GM23338 (cell line): ENCODE results near the gene HOXD9. TPM values are rescaled to one million over a fixed set of nuclear protein-coding genes. Genes with fewer than 3 reads are reported as not detected.

Source experiments
- ATAC-seq: fragments of 200-7000 bp; cut with Tn5 transposase; 3 replicates; pipeline ENCODE4 v1.9.1; 2020
- DNase-seq: peaks from one replicate; pipeline ENCODE4 v3.0.0-alpha.2; 2015; ENCODE audit warnings: low spot score
- H2AFZ ChIP-seq: fragments of 200-600 bp; sonication (generic); 2 replicates; pipeline ENCODE4 v1.8.0; 2016; ENCODE audit warnings: antibody characterized with exemption, mild to moderate bottlenecking, moderate library complexity
- H3F3A ChIP-seq: fragments of 200-600 bp; sonication (generic); replicated peaks from 2 replicates; pipeline ENCODE4 v1.8.0; 2017; ENCODE audit warnings: antibody characterized with exemption, mixed run types, low read depth
- H3K27ac ChIP-seq: fragments of 200-600 bp; sonication (generic); 2 replicates; pipeline ENCODE4 v1.6.1; 2016; ENCODE audit warnings: low read depth
- H3K27me3 ChIP-seq: fragments of 200-600 bp; sonication (generic); 2 replicates; pipeline ENCODE4 v1.8.0; 2016; ENCODE audit warnings: mild to moderate bottlenecking, mixed run types, moderate library complexity; ENCODE audit not compliant: insufficient read depth
- H3K36me3 ChIP-seq: fragments of 200-600 bp; sonication (generic); 2 replicates; pipeline ENCODE4 v1.8.0; 2016; ENCODE audit warnings: mild to moderate bottlenecking; ENCODE audit not compliant: insufficient read depth
- H3K4me1 ChIP-seq: fragments of 200-600 bp; sonication (generic); 2 replicates; pipeline ENCODE4 v1.8.0; 2016; ENCODE audit warnings: mild to moderate bottlenecking, moderate library complexity; ENCODE audit not compliant: insufficient read depth
- H3K4me2 ChIP-seq: fragments of 200-600 bp; sonication (generic); 2 replicates; pipeline ENCODE4 v1.7.1; 2017; ENCODE audit warnings: mixed run types
- H3K4me3 ChIP-seq: fragments of 200-600 bp; sonication (generic); 2 replicates; pipeline ENCODE4 v1.6.1; 2016; ENCODE audit warnings: mixed run types
- H3K79me2 ChIP-seq: fragments of 200-600 bp; sonication (generic); replicated peaks from 2 replicates; pipeline ENCODE4 v1.8.0; 2017; ENCODE audit warnings: mild to moderate bottlenecking; ENCODE audit not compliant: insufficient read depth
- H3K9me2 ChIP-seq: fragments of 200-600 bp; sonication (generic); 2 replicates; pipeline ENCODE4 v1.8.0; 2017; ENCODE audit not compliant: insufficient read depth
- H4K20me1 ChIP-seq: fragments of 200-600 bp; sonication (generic); replicated peaks from 2 replicates; pipeline ENCODE4 v1.8.0; 2017; ENCODE audit warnings: mild to moderate bottlenecking; ENCODE audit not compliant: insufficient read depth
- H3K27ac Mint-ChIP-seq: 2 replicates; pipeline ENCODE4 v1.8.0; 2020; ENCODE audit warnings: inconsistent platforms, mild to moderate bottlenecking, moderate library complexity, mixed read lengths
- H3K27me3 Mint-ChIP-seq: 3 replicates; pipeline ENCODE4 v1.8.0; 2022; ENCODE audit warnings: low read depth, mild to moderate bottlenecking, moderate library complexity, mixed read lengths, inconsistent platforms; ENCODE audit not compliant: insufficient read depth, poor library complexity
- H3K36me3 Mint-ChIP-seq: 3 replicates; pipeline ENCODE4 v1.8.0; 2021; ENCODE audit warnings: low read depth, mild to moderate bottlenecking, inconsistent platforms, moderate library complexity, mixed read lengths
- H3K4me1 Mint-ChIP-seq: 3 replicates; pipeline ENCODE4 v1.8.0; 2020; ENCODE audit warnings: mild to moderate bottlenecking, inconsistent platforms, mixed read lengths
- H3K4me3 Mint-ChIP-seq: 3 replicates; pipeline ENCODE4 v1.8.0; 2021; ENCODE audit warnings: moderate library complexity, mild to moderate bottlenecking, inconsistent platforms, mixed read lengths
- H3K9me3 Mint-ChIP-seq: 3 replicates; pipeline ENCODE4 v1.8.0; 2020; ENCODE audit warnings: moderate library complexity, mild to moderate bottlenecking, inconsistent platforms, mixed read lengths
- CREB1 ChIP-seq: fragments of 250-450 bp; sonication (Bioruptor Pico); IDR thresholded peaks from 2 replicates; pipeline ENCODE4 v1.5.0; 2020; ENCODE audit warnings: low read depth, mild to moderate bottlenecking, moderate library complexity
- EZH2 ChIP-seq: fragments of 200-600 bp; sonication (generic); IDR thresholded peaks from one replicate; pipeline ENCODE4 v1.8.0; 2017; ENCODE audit warnings: antibody characterized with exemption, mild to moderate bottlenecking, low read depth; ENCODE audit not compliant: unreplicated experiment
- NANOG ChIP-seq: IDR thresholded peaks from 2 replicates; pipeline ENCODE4 v1.6.1; 2016; ENCODE audit warnings: antibody characterized with exemption, borderline replicate concordance
- STAT1 ChIP-seq: IDR thresholded peaks from one replicate; pipeline ENCODE4 v1.6.1; 2016; ENCODE audit warnings: antibody characterized with exemption; ENCODE audit not compliant: unreplicated experiment
- polyA plus RNA-seq: library from polyadenylated mRNA; unstranded; fragments of >200 nt; fragmentation: Nextera tagmentation; extraction: Ambion mirVana; gene quantifications from 2 replicates; pipeline ENCODE4 v1.2.1, GENCODE V29; 2016
- total RNA-seq: library from RNA; depleted of rRNA; stranded (reverse); fragments of >200 nt; shearing (Covaris generic); gene quantifications from 2 replicates; pipeline ENCODE4 v1.2.3, GENCODE V29; 2014
- TF ChIP-seq, protein P1 (sequence below): IDR thresholded peaks from one replicate; pipeline ENCODE4 v1.6.1; 2018; ENCODE audit warnings: antibody characterized with exemption; ENCODE audit not compliant: unreplicated experiment
- TF ChIP-seq, protein P2 (sequence below), 2 experiments: fragments of 200-600 bp in 1 of 2; sonication (generic) in 1 of 2; conservative IDR thresholded peaks; 2 replicates each; pipeline versions ENCODE4 v1.5.1 to v1.6.1; 2016 to 2017; ENCODE audit warnings: antibody characterized with exemption in 2 of 2, low read depth in 2 of 2, mild to moderate bottlenecking in 2 of 2, moderate library complexity in 1 of 2
- TF ChIP-seq, protein P3 (sequence below): IDR thresholded peaks from 2 replicates; pipeline ENCODE4 v1.6.1; 2016; ENCODE audit warnings: antibody characterized with exemption

HOXD9 gene
- total and polyA plus RNA-seq, 2 experiments from 2014 or later = not detected

DNA sequence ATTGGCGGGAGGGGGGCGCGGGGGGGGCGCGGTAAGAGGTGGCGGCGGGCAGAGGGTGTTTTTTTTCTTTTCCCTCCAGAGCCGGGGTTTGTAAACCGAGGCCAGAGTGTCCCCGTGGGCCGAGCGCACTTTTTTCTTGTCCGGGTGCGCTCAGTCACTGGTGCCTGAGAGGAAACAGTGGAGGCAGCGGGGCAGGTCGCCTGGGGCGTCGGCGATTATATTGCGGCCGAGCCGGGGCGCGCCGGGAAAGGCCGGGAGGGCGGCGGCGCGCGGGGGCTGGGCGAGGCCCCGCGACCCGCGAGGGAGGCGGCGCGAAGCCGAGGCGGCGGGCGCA lies 7.3 kb downstream of the HOXD9 start:
- peaks cover 22% of the 10 kb centered on the region for H3K4me1 ChIP-seq
- peaks cover 96% of the 10 kb centered on the region for H3K27me3 Mint-ChIP-seq

DNA sequence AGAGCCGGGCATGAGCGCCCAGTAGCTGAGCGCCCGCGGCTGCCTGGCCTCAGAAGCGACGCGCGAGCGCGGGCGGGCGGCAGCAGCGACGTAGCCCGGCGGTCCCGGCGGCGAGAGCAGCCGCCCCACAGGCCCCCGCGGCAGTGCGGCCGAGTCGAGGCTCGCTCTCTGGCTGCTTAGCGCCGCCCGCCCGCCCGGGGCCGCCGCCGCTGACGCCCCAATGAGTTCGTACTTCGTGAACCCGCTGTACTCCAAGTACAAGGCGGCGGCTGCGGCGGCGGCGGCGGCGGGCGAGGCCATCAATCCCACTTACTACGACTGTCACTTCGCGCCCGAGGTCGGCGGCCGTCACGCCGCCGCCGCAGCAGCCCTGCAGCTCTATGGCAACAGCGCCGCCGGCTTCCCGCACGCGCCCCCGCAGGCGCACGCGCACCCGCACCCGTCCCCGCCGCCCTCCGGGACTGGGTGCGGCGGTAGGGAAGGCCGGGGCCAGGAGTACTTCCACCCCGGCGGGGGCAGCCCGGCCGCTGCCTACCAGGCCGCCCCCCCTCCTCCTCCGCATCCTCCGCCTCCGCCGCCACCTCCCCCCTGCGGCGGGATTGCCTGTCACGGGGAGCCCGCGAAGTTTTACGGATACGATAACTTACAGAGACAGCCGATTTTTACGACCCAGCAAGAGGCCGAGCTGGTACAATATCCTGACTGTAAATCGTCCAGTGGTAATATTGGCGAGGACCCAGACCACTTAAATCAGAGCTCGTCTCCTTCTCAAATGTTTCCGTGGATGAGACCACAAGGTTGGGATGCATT lies 7.8 kb downstream of the HOXD9 start:
- Mint-ChIP-seq H3K4me1 (peaks cover 27% of the 10 kb centered on the region), H3K27ac (no peak overlapping the region), H3K9me3 (peaks cover 5% of the 10 kb centered on the region; the same call in 1 of the 3 replicates), H3K36me3 (no peaks in the 10 kb centered on the region; the same call in 2 of the 3 replicates), H3K4me3 (peak overlapping the region; percentile 59; the same call in 1 of the 3 replicates), H3K27me3 (peaks cover 96% of the 10 kb centered on the region)
- Histone ChIP-seq H3K36me3 (no peaks in the 10 kb centered on the region), H3K9me2 (no peaks in the 10 kb centered on the region), H3K4me2 (peak overlapping the region; percentile 67; the same call in 1 of the 2 replicates), H2AFZ (no peak overlapping the region), H3K4me1 (peaks cover 28% of the 10 kb centered on the region), H3K4me3 (peak overlapping the region; percentile 47; the same call in 1 of the 2 replicates), H3F3A (peaks cover 72% of the 10 kb centered on the region), H3K79me2 (no peaks in the 10 kb centered on the region), H3K27ac (no peak overlapping the region), H3K27me3 (peaks cover 100% of the 10 kb centered on the region), H4K20me1 (peaks cover 53% of the 10 kb centered on the region)
- ATAC-seq (peak; percentile 29), DNase-seq (peak; percentile 67)
- peak; percentile 91 for TF ChIP-seq EZH2
- TF ChIP-seq CREB1 (CRISPR knock-in tag) = no peak
- no peak for TF ChIP-seq STAT1
- TF ChIP-seq NANOG = no peak
- TF ChIP-seq, protein P1, sequence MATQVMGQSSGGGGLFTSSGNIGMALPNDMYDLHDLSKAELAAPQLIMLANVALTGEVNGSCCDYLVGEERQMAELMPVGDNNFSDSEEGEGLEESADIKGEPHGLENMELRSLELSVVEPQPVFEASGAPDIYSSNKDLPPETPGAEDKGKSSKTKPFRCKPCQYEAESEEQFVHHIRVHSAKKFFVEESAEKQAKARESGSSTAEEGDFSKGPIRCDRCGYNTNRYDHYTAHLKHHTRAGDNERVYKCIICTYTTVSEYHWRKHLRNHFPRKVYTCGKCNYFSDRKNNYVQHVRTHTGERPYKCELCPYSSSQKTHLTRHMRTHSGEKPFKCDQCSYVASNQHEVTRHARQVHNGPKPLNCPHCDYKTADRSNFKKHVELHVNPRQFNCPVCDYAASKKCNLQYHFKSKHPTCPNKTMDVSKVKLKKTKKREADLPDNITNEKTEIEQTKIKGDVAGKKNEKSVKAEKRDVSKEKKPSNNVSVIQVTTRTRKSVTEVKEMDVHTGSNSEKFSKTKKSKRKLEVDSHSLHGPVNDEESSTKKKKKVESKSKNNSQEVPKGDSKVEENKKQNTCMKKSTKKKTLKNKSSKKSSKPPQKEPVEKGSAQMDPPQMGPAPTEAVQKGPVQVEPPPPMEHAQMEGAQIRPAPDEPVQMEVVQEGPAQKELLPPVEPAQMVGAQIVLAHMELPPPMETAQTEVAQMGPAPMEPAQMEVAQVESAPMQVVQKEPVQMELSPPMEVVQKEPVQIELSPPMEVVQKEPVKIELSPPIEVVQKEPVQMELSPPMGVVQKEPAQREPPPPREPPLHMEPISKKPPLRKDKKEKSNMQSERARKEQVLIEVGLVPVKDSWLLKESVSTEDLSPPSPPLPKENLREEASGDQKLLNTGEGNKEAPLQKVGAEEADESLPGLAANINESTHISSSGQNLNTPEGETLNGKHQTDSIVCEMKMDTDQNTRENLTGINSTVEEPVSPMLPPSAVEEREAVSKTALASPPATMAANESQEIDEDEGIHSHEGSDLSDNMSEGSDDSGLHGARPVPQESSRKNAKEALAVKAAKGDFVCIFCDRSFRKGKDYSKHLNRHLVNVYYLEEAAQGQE = no peak
- TF ChIP-seq, protein P2, sequence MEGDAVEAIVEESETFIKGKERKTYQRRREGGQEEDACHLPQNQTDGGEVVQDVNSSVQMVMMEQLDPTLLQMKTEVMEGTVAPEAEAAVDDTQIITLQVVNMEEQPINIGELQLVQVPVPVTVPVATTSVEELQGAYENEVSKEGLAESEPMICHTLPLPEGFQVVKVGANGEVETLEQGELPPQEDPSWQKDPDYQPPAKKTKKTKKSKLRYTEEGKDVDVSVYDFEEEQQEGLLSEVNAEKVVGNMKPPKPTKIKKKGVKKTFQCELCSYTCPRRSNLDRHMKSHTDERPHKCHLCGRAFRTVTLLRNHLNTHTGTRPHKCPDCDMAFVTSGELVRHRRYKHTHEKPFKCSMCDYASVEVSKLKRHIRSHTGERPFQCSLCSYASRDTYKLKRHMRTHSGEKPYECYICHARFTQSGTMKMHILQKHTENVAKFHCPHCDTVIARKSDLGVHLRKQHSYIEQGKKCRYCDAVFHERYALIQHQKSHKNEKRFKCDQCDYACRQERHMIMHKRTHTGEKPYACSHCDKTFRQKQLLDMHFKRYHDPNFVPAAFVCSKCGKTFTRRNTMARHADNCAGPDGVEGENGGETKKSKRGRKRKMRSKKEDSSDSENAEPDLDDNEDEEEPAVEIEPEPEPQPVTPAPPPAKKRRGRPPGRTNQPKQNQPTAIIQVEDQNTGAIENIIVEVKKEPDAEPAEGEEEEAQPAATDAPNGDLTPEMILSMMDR (conservative IDR thresholded peaks at IDR 0.05; ENCODE audit: low read depth in 2 of 2) = no peak

More for the DNA sequence above, 7.3 kb downstream of the HOXD9 start:
- Mint-ChIP-seq H3K4me1 (peaks cover 23% of the 10 kb centered on the region), H3K4me3 (peak overlapping the region; percentile 53; the same call in 1 of the 3 replicates), H3K27ac (no peak overlapping the region), H3K9me3 (peaks cover 7% of the 10 kb centered on the region; the same call in 2 of the 3 replicates), H3K36me3 (no peaks in the 10 kb centered on the region)
- Histone ChIP-seq H3K79me2 (no peaks in the 10 kb centered on the region), H3K4me3 (peak overlapping the region; percentile 47; the same call in 1 of the 2 replicates), H3F3A (peaks cover 72% of the 10 kb centered on the region), H4K20me1 (peaks cover 47% of the 10 kb centered on the region), H3K27ac (no peak overlapping the region), H3K27me3 (peaks cover 100% of the 10 kb centered on the region), H3K4me2 (peak overlapping the region; percentile 75; the same call in 1 of the 2 replicates), H2AFZ (no peak overlapping the region), H3K36me3 (no peaks in the 10 kb centered on the region), H3K9me2 (no peaks in the 10 kb centered on the region)
- no peak; the same call in 2 of the 3 replicates for ATAC-seq
- TF ChIP-seq, protein P1 = no peak
- TF ChIP-seq, protein P3, sequence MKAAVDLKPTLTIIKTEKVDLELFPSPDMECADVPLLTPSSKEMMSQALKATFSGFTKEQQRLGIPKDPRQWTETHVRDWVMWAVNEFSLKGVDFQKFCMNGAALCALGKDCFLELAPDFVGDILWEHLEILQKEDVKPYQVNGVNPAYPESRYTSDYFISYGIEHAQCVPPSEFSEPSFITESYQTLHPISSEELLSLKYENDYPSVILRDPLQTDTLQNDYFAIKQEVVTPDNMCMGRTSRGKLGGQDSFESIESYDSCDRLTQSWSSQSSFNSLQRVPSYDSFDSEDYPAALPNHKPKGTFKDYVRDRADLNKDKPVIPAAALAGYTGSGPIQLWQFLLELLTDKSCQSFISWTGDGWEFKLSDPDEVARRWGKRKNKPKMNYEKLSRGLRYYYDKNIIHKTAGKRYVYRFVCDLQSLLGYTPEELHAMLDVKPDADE = no peak
- DNase-seq = no peak
